GM12878 (cell line): ENCODE measurements around the gene CDKN2AIPNL.

ENCODE experiments used
- CTCF ChIP-seq, 3 experiments: IDR thresholded peaks in 2 of 3; conservative IDR thresholded peaks in 1 of 3; 2 replicates each; pipeline ENCODE4 v1.5.1; 2011; ENCODE audit warnings: low read depth in 3 of 3, low read length in 3 of 3, mild to moderate bottlenecking in 3 of 3, control low read depth in 2 of 3, moderate library complexity in 2 of 3, inconsistent platforms in 1 of 3, mixed read lengths in 1 of 3; ENCODE audit not compliant: control insufficient read depth in 2 of 3, insufficient read depth in 1 of 3; ENCODE audit errors: extremely low read depth in 1 of 3
- EZH2 ChIP-seq: IDR thresholded peaks from 2 replicates; pipeline ENCODE4 v1.6.1; 2012; ENCODE audit warnings: low read depth, mild to moderate bottlenecking, control low read depth, inconsistent platforms, low read length, borderline replicate concordance; ENCODE audit not compliant: control insufficient read depth
- HDAC6 ChIP-seq: fragments of 200-600 bp; sonication (generic); IDR thresholded peaks from one replicate; pipeline ENCODE4 v1.8.0; 2017; ENCODE audit warnings: antibody characterized with exemption; ENCODE audit not compliant: unreplicated experiment
- IRF3 ChIP-seq: fragments of 450-650 bp; IDR thresholded peaks from 2 replicates; pipeline ENCODE4 v1.6.1; 2014; ENCODE audit warnings: mild to moderate bottlenecking
- LARP7 ChIP-seq: fragments of 450-650 bp; IDR thresholded peaks from 2 replicates; pipeline ENCODE4 v1.6.1; 2017; ENCODE audit warnings: mild to moderate bottlenecking
- POLR2AphosphoS5 ChIP-seq: IDR thresholded peaks from 2 replicates; pipeline ENCODE4 v1.6.1; 2011; ENCODE audit warnings: mild to moderate bottlenecking, low read length, inconsistent platforms
- SP1 ChIP-seq: IDR thresholded peaks from one replicate; pipeline ENCODE4 v1.6.1; 2011; ENCODE audit warnings: low read depth, low read length
- ZBED1 ChIP-seq: IDR thresholded peaks from 2 replicates; pipeline ENCODE4 v1.6.1; 2016; ENCODE audit warnings: borderline replicate concordance
- ZBTB33 ChIP-seq: fragments of 450-650 bp; IDR thresholded peaks from 2 replicates; pipeline ENCODE4 v1.6.1; 2017; ENCODE audit warnings: mild to moderate bottlenecking
- TF ChIP-seq, protein P1 (sequence below): IDR thresholded peaks from 2 replicates; pipeline ENCODE4 v1.6.1; 2011; ENCODE audit warnings: low read depth, low read length, improper control_type of control experiment, borderline replicate concordance
- TF ChIP-seq, protein P2 (sequence below): fragments of 450-650 bp; formaldehyde crosslinking; IDR thresholded peaks from 2 replicates; pipeline ENCODE4 v1.4.0; 2020; ENCODE audit warnings: mild to moderate bottlenecking, moderate library complexity

DNA sequence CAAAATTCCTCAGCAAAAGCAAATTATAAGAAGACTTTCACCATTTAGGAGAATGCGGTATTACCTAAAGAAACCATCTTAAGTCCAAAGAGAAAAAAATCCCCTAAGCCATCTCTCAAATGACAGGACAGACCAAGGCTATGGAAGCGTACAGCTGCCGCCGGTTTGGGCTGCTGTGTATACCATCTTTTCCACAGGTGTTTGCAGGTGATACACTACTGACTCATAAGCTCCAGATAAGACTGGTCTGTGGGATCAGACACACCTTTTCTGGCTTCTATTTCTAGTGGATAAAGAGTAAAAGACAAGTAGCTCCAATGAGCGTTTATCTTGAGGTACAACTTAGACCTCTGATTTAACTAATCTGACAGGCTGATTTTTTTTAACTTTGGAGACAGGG is 7.7 kb downstream of the CDKN2AIPNL start:
- TF ChIP-seq, protein P1, sequence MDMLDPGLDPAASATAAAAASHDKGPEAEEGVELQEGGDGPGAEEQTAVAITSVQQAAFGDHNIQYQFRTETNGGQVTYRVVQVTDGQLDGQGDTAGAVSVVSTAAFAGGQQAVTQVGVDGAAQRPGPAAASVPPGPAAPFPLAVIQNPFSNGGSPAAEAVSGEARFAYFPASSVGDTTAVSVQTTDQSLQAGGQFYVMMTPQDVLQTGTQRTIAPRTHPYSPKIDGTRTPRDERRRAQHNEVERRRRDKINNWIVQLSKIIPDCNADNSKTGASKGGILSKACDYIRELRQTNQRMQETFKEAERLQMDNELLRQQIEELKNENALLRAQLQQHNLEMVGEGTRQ, result no peak
- TF ChIP-seq HDAC6, result no peak
- no peak for TF ChIP-seq POLR2AphosphoS5
- TF ChIP-seq ZBED1, result no peak
- TF ChIP-seq, protein P2, sequence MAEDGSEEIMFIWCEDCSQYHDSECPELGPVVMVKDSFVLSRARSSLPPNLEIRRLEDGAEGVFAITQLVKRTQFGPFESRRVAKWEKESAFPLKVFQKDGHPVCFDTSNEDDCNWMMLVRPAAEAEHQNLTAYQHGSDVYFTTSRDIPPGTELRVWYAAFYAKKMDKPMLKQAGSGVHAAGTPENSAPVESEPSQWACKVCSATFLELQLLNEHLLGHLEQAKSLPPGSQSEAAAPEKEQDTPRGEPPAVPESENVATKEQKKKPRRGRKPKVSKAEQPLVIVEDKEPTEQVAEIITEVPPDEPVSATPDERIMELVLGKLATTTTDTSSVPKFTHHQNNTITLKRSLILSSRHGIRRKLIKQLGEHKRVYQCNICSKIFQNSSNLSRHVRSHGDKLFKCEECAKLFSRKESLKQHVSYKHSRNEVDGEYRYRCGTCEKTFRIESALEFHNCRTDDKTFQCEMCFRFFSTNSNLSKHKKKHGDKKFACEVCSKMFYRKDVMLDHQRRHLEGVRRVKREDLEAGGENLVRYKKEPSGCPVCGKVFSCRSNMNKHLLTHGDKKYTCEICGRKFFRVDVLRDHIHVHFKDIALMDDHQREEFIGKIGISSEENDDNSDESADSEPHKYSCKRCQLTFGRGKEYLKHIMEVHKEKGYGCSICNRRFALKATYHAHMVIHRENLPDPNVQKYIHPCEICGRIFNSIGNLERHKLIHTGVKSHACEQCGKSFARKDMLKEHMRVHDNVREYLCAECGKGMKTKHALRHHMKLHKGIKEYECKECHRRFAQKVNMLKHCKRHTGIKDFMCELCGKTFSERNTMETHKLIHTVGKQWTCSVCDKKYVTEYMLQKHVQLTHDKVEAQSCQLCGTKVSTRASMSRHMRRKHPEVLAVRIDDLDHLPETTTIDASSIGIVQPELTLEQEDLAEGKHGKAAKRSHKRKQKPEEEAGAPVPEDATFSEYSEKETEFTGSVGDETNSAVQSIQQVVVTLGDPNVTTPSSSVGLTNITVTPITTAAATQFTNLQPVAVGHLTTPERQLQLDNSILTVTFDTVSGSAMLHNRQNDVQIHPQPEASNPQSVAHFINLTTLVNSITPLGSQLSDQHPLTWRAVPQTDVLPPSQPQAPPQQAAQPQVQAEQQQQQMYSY (CRISPR knock-in tag), result no peak
- TF ChIP-seq CTCF (IDR thresholded peaks at IDR 0.05 in 2 of 3, conservative IDR thresholded peaks at IDR 0.05 in 1 of 3; ENCODE audit: control insufficient read depth in 2 of 3, extremely low read depth in 1 of 3, insufficient read depth in 1 of 3, low read depth in 3 of 3, low read length in 3 of 3), result no peak
- no peak for TF ChIP-seq IRF3
- TF ChIP-seq EZH2, result no peak
- no peak for TF ChIP-seq LARP7
- TF ChIP-seq ZBTB33, result no peak
- no peak for TF ChIP-seq SP1
